Measurements from ENCODE around the gene RRAGC.
A peak's percentile ranks its signal among the peaks of the same experiment; 100 is the strongest.
"Not testable (repeated sequence)": the region's sequence is repeated elsewhere in the genome, so short reads cannot be mapped to it uniquely, and the experiment has no call there.

The RRAGC gene

DNA sequence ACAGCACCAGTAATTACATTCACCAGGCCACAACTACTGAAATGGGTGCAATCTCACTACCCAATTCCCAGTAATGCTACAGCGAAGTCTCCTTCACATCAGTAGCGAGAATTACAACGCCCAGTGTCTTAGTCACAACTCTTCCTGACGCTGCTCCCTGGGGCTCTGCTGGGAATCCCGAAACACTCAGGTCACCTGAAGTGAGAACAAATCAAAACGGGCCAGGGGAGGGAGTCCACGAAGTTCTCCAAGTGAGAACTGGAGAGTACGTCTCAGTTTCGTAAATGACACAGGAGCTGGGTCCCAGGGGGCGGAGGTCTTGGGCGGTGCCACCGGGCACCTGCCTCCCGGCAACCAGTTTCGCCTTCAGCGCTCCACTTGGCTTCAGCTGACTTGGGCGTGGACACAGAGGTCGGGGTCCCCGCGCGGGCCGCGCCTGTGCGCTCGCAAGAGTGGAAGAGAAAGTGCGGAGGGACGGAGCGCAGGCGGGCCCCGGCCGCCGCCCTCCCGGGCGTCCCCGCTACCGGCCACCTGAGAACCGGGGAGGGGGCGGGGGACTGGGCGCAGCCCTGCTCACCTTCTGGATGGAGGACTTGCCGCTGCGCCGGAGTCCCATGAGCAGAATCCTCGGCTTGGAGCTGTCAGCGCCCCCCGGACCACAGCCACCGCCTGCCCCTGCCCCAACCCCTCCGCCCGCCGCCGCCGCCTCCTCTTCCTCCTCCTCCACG is 575 bp downstream of the RRAGC start:
- DNase-seq = peak; percentile 74 to 79

DNA sequence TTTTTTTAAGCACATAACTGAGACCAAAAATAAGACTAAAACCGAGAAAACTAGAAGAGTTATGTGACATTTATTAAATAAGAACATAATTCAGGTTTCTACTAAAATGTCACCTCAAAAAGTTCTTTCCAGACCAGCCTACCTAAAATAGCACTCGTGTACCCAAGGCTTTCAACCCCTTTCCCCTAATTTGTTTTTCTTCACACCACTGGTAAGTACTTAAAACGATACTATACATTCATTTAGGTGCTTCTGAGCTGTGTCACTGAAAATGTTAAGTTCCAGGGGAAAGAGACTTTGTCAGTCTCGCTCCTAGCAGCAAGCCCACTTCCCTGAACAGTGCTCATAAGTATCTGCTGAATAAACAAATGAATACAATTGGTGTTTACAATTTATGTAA is 6.8 kb downstream of the RRAGC start:
- DNase-seq = no peak

DNA sequence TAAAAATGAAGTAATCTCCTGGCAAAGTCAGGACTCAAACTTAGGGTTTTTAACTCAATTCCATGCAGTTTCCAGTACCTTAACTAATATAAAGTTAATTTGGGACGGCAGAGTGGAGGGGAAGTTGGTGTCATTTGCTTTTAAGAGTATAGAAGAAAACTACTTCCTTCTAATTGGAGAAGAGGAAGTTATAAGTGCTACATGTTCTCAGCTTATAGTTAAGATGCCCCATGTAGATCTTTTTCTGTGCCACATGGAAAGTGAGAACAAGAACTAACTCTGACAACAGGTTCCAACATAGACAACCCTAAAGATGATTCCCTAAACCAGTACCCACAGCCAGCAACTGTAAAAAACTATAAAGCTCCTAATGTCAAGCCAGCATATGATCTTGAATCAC is 11.5 kb downstream of the RRAGC start:
- DNase-seq = no peak

DNA sequence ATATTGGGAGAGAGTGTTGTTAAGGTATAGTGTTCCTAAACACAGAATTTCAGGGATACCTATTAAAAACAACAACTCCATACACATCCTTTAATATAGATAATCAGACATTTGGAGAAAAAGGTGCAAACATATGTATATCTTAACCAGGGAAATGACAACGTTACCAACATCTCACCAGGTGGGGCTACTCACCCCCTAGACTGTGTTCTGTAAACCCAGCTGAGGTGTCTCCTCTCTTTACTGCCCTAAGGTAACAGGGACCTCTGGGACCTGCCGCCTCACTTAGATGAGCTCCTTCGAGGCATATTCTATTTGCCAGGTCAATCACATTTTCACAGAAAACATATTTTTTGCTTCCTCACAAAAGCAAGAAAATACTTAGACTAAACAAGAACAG is 13.4 kb downstream of the RRAGC start:
- no peak for DNase-seq

DNA sequence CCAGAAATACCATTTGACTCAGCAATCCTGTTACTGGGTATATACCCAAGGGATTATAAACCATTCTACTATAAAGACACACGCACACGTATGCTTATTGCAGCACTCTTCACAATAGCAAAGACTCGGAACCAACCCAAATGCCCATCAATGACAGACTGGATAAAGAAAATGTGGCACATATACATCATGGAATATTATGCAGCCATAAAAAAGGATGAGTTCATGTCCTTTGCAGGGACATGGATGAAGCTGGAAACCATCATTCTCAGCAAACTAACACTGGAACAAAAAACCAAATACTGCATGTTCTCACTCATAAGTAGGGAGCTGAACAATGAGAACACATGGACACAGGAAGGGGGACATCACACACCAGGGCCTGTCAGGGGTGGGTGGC is 14.5 kb downstream of the RRAGC start:
- not testable (repeated sequence) for DNase-seq

DNA sequence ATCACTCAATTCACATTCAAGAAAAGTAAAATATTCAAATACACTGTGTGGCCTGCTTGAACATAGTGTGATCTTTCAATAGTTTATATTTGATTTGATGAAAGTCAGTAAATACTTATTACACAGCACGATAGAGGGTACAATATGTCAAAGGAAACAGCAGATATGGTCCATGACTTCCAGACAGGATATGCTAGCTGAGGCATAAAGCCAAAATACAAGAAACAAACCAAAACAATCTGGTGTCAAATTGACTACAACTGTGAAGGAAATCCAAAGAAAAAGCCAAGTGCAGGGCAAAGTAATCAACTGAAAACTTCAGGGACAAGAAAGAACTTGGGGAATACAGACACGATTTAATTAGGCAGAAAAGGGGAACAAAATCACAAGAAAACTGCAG is 19.3 kb downstream of the RRAGC start:
- DNase-seq = no peak

DNA sequence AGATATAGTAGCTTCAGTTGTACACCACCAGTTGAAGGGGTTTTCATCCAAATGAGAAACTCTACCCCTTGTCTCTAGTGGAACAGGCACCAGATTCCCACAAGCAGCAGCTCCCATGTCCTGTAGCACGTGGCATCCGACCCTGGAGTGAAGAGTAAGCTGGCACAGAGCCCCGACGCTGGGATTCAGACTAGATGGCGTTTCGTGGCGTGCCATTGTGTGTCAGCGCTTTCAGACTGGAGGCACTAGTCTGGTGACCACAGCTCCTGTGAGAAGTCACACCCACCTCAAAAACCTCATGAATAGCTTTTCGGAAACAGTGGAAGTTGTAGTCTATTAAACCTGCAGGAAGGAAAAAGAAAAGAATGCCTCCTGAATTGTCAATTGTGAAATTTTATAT is 20.2 kb downstream of the RRAGC start:
- no peak for DNase-seq

DNA sequence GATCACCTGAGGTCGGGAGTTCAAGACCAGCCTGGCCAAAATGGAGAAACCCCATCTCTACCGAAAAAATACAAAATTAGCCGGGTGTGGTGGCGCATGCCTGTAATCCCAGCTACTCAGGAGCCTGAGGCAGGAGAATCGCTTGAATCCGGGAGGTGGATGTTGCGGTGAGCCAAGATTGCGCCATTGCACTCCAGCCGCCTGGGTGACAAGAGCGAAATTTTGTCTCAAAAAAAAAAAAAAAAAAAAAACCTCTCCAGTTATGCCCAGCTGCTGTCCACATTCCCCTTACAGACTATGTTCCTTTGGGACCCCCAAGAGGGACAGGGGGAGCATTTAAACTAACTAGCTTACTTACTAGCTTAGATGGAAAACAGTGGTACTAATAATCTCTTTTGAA is 23.3 kb downstream of the RRAGC start:
- not testable (repeated sequence) for DNase-seq

DNA sequence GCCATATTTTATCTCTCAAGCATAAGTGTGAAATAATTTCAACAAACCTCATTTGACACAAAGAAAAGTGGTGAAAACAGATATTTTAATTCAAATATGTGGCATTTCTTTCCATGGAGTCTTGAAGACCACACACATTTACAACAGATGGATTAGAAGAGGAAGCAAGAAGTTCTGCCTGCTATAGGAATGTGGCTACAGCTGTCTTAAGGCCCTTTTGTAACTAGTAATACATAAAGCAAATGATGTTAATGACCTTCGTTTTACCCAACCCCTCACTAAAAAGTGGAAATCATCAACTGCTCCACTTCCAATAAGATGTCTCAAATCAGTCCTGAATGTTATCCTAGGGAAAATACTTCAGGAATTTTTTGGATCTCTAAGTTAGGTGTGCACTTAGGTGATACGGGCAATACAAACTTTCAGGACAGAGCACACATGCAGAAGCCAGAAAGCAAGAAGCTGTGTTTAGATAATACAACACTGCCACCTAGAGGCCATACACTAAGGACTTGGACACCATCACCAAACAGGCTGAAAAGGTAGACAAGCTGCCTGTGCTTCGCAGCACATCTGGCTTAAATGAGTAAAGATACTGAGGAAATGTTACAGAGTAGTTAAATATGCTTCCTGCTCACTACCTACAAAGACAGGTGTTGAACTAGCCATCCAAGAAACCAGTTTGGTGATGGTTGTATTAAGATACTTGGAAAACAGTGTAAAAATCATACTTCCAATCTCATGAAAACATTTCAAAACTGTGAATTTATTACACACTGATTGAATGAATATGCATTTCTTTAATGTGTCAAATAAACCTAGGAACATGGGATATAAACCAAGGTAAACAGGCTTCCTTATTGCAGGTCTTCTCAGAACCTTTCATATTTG is 24.4 kb downstream of the RRAGC start:
- peak in 1 of 2 experiments; percentile 34 for DNase-seq

DNA sequence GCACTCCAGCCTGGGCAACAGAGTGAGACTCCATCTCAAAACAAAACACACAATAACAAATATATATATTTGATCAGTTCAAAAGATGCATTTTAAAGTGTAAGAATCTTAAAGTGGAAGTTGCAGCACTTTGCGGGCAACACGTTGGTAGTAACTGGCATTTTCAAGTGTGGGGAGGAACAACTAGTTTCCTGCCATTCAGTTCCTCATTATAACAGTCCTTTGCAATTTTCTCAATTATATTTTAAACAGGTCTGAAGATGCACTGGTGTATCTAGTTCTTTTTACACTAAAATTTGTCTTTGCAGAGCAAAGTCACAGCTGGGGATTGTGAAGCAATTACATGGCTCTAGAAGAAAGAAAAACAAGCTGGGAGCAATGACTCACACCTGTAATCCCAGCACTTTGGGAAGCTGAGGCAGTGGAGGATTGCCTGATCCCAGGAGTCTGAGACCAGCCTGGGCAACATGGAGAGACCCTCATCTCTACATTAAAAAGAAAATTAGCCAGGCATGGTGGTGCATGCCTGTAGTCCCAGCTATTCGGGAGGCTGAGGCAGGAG is 25.3 kb downstream of the RRAGC start:
- no peak for DNase-seq

DNA sequence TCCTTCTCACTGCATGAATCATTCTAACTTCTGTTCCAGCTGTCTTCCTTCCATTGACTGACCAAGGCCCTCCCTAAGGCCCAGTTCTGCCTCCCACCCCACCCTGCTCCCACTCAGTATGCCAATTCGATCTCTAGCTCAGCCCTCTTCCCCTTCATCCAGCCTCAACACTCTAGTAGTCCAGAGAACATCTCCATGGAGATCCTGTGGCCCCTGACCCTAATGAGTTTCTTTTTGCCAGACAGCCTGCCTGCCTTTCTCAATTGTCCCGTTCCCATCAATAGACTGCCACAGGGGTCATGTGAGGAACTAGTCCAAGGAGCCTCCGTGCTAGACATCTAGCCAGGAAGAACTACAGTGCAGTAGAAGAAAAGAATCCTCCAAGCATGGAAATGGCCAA is 26.4 kb downstream of the RRAGC start:
- no peak for DNase-seq

DNA sequence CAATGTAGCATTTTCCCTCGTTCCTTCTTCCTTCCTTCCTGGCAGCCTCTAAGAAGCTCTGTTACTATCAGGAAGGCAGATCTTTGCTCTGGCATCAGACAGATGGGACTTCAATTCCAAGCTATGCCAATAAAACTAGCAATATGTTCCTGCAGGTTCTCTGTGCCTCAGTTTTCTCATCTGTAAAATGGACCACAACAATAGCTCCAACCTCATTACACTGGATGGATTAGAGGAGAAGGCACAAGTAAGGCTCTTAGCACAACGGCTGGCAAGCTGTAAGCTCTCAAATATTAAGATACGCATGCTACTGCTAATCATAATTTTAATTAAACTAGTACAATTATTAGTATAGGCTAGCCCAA is 27.2 kb downstream of the RRAGC start:
- no peak for DNase-seq

DNA sequence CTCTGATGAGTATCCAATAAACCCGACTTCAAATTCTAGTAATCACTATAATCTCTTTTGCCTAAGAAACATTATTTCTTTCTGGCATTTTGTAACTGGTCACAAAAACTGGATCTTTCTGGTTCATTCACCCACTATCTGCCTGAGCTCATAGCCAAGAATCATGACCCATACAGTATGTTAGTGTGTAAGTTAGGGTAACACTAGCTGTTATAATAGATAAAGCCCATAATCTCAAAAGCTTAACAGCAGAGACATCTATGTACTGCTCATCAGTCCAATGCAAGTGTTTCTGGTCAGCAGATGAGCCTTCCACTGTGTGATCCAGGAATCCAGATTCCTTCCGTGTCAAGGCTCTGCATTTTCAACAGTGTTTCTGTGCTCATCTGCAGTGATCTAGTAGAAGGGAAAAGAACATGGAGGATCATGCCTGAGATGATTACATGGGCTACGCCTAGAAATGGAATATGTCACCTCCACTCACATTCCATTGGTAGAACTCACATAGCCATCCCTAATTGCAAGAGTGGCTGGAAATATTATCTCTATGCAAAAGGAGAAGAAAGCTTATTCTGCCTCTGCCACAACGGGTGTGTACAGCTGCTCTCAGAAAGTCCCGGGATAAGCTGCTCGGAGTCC is 27.7 kb downstream of the RRAGC start:
- no peak for DNase-seq

DNA sequence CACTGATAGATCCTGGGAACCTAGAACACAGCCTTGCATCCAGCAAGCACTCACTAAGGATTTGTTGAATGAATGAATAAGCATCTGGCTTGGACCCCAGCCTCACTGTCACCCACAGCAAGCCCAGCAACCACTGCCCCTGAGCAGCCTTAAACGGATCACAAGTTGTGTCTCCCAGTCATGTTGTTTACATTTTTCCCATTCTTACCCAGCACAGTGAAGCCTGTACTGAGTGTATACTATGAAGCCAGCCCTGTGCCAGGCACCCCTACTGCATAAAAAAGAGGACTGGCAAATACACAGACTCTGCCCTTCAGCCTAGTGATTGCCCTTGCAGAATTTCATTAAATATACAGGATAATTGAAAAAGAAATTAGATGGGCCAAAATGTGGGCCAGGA is 30.2 kb downstream of the RRAGC start:
- no peak for DNase-seq

DNA sequence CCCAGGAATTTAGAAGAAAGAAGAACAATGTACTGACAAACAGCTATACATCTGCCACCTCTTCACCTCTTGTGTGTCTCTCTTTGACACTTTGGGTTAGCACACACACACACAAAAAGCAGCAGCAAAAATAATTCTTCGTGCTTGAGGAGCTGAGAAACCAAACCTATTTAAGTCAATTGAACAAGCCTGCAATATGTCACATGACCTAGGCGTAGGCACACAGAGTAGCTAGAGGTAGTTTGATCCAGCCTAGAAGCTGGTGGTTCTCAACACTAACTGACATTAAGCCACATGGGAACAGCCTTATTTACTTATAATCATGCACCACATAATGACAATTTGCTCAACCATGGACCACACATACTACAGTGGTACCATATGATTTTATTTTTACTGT is 32.3 kb downstream of the RRAGC start:
- no peak for DNase-seq

DNA sequence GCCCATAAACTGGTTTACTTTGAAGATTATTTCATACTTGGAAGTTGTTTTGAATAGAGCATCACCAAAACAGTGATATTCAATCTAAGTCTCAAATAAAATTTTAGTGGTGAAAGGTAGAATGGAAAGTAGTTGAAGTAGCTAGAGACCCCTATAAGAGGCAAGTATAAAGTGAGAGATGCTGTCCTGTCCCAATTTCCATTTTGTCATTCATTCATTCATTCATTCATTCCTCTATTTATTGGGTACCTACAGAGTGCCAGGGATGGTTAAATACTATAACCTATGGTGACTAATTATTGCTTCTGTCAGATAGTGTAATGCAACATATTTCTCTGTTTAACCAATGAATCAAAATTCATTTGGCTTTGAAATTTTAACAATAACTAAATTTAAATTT is 32.7 kb downstream of the RRAGC start:
- DNase-seq = no peak

DNA sequence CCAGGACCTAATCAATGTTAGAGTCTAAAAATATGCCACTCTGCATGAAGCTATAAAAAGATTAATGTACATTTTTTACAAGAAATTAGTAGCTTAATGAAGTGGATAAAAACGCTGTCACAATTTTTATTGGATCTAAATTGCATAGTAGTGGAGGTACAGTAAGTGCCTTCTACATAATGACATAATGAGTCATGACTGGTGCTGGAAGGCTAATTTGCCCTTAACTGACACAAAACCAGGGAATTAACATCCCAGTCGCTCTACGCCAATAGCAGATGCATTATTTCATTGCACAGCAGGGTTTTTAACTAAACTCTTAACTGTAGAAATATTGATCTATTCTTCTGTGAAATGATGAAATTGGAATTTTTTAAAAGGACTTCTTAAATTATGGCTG is 33.3 kb downstream of the RRAGC start:
- DNase-seq = no peak

DNA sequence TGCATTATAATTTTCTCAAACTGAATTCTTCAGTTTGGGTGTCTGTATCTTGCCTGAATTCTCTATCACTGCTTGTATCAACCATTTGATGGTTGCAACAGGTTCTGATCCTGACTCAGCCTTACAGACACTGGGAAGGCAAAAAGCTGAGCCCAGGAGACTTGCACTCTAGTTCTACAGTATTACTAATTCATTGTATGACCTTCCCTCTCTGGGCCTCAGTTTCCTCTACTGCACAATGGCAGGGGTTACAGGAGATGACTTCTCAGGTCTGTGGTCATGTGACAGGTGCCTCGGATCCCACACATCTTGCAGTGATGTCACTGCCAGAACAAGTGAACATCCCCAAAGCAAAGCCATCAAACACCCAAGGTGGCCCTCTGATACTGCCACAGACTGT is 38.7 kb downstream of the RRAGC start:
- DNase-seq = no peak

DNA sequence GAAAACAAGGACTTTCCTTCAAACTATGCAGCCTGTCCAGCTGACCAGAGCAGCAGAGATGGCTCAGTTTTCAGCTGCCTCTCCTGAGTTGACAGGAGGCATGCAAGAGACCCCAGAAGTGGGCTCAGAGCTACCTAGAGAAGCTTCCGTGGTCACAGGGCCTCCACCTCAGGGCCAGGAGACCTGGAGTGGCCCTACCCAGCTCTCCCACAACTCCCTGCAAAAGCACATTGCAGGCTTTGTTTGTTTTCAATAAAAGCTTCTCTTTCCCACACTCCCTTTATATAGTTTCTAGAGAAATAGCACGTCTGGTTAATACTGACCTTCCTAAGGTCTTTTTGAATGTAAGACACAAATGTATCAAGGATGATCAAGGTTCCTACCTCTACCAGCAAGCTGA is 40.1 kb downstream of the RRAGC start:
- no peak for DNase-seq

DNA sequence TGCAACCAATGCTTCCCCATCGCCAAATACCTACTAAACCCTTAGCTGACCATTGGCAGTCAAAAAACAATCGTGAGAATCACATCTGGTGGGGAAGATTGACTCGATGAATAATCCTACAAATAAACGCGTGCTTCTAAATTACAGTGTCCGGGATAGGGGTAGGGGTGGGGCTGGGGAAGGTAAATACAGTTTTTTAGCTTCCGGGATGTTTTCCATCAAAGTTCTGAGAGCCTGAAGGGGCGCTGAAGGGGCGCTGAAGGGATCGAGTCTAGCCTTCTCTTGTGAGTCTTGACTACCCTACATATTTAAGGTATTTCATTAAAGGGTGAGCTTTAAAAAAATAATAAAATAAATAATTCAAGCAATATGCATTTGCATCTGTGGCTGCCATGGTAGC is 40.5 kb downstream of the RRAGC start:
- no peak for DNase-seq

DNA sequence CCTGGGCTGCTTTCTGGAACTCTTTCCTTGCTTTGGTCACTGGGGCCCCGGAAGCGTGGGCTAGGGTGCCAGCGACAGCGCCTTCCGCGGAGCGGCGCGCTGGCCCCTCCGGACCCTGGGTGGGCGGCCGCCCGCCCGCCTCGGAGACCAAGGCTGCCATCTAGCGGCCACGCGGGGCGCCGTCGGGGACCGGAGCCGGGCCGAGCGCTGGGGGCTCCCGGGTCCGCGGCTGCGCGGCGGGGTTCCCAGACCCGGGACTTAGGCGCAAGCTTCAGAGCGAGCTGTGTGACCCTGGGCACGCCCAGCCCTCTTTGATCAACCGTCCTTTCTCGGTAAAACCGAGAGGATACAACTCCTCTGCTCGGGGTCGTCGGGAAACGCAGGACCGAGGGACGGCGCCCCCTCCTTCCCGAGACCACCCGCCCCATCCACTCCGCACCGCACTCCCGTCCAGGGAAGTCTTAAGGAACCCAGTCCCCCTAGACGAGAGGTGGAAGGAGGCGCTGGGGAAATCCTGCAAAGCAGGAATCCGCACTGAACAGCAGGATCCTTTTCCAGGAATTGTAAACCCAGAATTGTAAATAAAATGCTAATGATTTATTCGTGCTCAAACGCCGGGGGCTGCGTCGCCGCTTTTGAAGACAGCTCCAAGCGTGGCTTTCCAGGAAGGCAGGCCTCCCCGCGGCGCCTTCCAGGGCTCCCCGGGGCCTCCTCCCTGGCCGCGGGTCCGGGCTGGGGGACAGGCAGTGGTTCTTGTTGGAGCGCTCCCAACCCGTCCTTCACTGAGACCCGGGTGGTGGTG is 41.2 kb downstream of the RRAGC start:
- DNase-seq = peak; percentile 64 to 78

DNA sequence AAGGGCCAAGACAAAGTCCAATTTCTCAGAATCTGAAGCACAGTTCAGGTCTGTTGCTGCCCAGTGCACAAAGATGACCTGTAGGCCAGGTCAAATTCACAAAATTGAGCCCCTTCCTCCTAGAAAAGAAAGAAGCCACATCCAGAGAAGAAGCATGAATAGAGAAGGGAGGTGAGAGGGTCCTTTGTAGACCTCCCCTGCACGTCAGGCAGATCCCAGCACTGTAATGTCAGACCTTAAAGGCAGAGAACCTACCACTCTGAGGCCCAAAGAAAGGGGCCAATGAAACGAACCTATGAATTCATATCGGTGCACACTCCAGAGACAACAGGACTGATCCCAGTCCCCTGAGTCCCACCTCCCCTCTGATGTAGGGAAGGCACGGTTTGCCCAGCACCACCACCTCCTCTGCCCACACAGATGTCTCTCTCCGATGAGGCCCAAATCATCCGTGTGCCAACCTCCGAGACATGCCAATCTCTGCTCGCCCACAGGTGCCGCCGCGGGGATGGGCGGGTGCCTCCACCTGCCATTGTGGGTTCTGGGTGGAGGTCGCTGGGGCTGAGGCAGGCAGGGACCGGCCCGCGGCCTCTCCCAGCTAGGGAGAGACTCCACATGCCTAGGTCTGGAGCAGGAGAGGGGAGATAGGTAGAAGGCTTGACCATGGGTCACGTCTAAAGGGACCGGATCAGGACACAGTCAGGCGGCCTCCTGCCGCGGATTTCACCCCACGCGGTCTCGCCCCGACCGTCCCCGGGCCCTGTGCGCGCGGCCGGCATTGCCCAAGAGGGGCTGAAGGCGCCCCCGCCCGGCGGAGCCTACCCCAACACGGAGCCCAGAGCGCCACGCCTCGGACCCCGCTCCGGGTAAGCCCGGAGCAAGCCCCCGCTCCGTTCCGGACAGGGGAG is 42.1 kb downstream of the RRAGC start:
- no peak for DNase-seq
